HG03442 (cell line): ENCODE results near the gene POLE3.
"Not testable (repeated sequence)": the region's sequence is repeated elsewhere in the genome, so short reads cannot be mapped to it uniquely, and the experiment has no call there.

Experiments
- ATAC-seq: cut with Tn5 transposase; IDR thresholded peaks from one replicate; pipeline ENCODE4 v1.9.1; 2021; ENCODE audit warnings: mild to moderate bottlenecking, moderate library complexity; ENCODE audit not compliant: unreplicated experiment

The POLE3 gene

GRCh38 chr9:113406353-113406752 lies 4.1 kb downstream of the POLE3 start:
- ATAC-seq: not testable (repeated sequence)

- ATAC-seq: no peak
Observed at GRCh38 chr9:113403646-113404045, 6.8 kb downstream of the POLE3 start.

GRCh38 chr9:113401027-113401792 lies 9.3 kb downstream of the POLE3 start, which contains the start of gene ALAD:
TSS of gene ALAD (minus strand) at chr9:113401284. CDS start at chr9:113393559, 7,725 bp downstream.
- peak; percentile 97 for ATAC-seq

GRCh38 chr9:113399646-113400200 lies 10.8 kb downstream of the POLE3 start:
- no peak for ATAC-seq

GRCh38 chr9:113398796-113399195 lies 11.7 kb downstream of the POLE3 start:
- ATAC-seq: no peak

- ATAC-seq: no peak
Observed at GRCh38 chr9:113397203-113397631, 13.3 kb downstream of the POLE3 start.

GRCh38 chr9:113395000-113395861 lies 15.2 kb downstream of the POLE3 start:
- no peak for ATAC-seq

GRCh38 chr9:113393281-113393680 lies 17.2 kb downstream of the POLE3 start:
- ATAC-seq: no peak

GRCh38 chr9:113391917-113392316 lies 18.6 kb downstream of the POLE3 start:
- no peak for ATAC-seq

GRCh38 chr9:113390192-113390960 lies 20.1 kb downstream of the POLE3 start:
- no peak for ATAC-seq

- no peak for ATAC-seq
Observed at GRCh38 chr9:113389451-113389850, 21.0 kb downstream of the POLE3 start.

- ATAC-seq: no peak
Observed at GRCh38 chr9:113388833-113389232, 21.6 kb downstream of the POLE3 start.

- no peak for ATAC-seq
Observed at GRCh38 chr9:113387560-113388230, 22.8 kb downstream of the POLE3 start.

- ATAC-seq: no peak
Observed at GRCh38 chr9:113386571-113387393, 23.7 kb downstream of the POLE3 start.

GRCh38 chr9:113381909-113382411 lies 28.5 kb downstream of the POLE3 start:
- no peak for ATAC-seq

- ATAC-seq: not testable (repeated sequence)
Observed at GRCh38 chr9:113381441-113381840, 29.0 kb downstream of the POLE3 start.

GRCh38 chr9:113380869-113381378 lies 29.6 kb downstream of the POLE3 start:
- ATAC-seq: peak; percentile 65

- not testable (repeated sequence) for ATAC-seq
Observed at GRCh38 chr9:113379829-113380210, 30.7 kb downstream of the POLE3 start.
